Stomach smooth muscle (tissue), 2 donors: ENCODE data around the gene CNTNAP2.

Experiments used
- H3K27ac ChIP-seq: one replicate; pipeline ENCODE4 v1.7.0; 2013; ENCODE audit warnings: mild to moderate bottlenecking, low read length, inconsistent platforms
- H3K27me3 ChIP-seq, 2 donors: one replicate each; pipeline ENCODE4 v1.7.0; 2013; ENCODE audit warnings: low read length in 2 of 2; ENCODE audit not compliant: insufficient read depth in 2 of 2, control insufficient read depth in 1 of 2
- H3K36me3 ChIP-seq, 2 donors: one replicate each; pipeline ENCODE4 v1.7.0; 2013; ENCODE audit warnings: low read length in 2 of 2; ENCODE audit not compliant: control insufficient read depth in 2 of 2, insufficient read depth in 2 of 2
- H3K4me1 ChIP-seq: one replicate; pipeline ENCODE4 v1.7.0; 2013; ENCODE audit warnings: low read length; ENCODE audit not compliant: control insufficient read depth, insufficient read depth
- H3K4me3 ChIP-seq, 2 donors: one replicate each; pipeline ENCODE4 v1.7.0; 2013; ENCODE audit warnings: low read length in 2 of 2
- H3K9ac ChIP-seq, 2 donors: one replicate each; pipeline ENCODE4 v1.7.0; 2013; ENCODE audit warnings: low read length in 2 of 2, mild to moderate bottlenecking in 1 of 2
- H3K9me3 ChIP-seq, 2 donors: one replicate each; pipeline ENCODE4 v1.7.0; 2013; ENCODE audit warnings: low read length in 2 of 2; ENCODE audit not compliant: control insufficient read depth in 2 of 2
- donor health status: healthy.
- donor health status: Pancreatic carcinoma.

CNTNAP2 gene

GRCh38 chr7:147997636-147998035 lies 1881.0 kb downstream of the CNTNAP2 start:
- no peaks in the 10 kb centered on the region for H3K27me3 ChIP-seq
- H3K4me3 ChIP-seq: no peak overlapping the region

DNA sequence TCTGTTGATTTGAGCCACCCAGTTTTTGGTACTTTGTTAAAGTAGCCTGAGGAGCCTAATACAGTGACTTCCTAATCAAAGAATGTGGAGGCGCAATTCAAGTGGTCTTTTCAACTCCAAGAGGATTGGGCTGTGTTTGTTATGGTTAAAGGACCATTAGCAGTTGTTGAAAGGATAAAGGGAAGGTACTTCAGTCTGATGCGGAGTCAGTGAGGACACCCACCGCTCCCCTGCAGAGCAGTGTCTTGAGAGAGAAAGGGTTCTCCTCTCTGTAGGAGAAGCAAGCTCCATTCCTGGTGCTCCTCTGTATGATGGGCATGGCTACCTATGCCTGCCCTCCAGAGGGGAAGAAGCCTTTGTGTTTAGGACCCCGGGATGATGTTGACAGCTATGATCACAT lies 1883.4 kb downstream of the CNTNAP2 start:
- Histone ChIP-seq H3K36me3 (no peaks in the 10 kb centered on the region), H3K4me3 (no peak overlapping the region), H3K27me3 (no peaks in the 10 kb centered on the region), H3K9me3 (no peaks in the 10 kb centered on the region), H3K9ac (no peak overlapping the region), H3K27ac (no peak overlapping the region), H3K4me1 (no peaks in the 10 kb centered on the region)

More at GRCh38 chr7:147997636-147998035, 1881.0 kb downstream of the CNTNAP2 start:
- Histone ChIP-seq H3K36me3 (no peaks in the 10 kb centered on the region), H3K9me3 (no peaks in the 10 kb centered on the region), H3K27ac (no peak overlapping the region), H3K9ac (no peak overlapping the region), H3K4me1 (no peaks in the 10 kb centered on the region)

DNA sequence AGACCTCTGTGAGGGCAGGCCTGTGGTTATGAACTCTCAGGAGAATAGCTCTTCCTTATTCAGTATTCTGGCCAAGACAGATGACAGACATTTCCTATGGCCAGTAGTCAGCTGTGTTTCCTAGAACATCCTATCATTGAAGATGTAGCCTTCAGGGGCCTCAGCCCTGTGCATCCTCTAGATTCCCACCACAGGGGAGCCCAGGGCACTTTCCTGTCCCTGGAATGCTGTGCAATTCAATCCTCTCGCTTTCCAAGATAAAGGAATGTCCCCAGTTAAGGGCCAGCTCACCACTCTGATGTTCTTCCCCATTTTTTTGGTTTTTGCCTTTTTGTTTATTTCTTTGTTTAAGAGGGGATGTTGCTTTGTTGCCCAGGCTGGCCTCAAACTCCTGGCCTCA lies 1895.2 kb downstream of the CNTNAP2 start:
- H3K4me1 ChIP-seq: no peaks in the 10 kb centered on the region
- H3K9me3 ChIP-seq: no peaks in the 10 kb centered on the region
- no peaks in the 10 kb centered on the region for H3K36me3 ChIP-seq
- H3K27me3 ChIP-seq: no peaks in the 10 kb centered on the region
- H3K4me3 ChIP-seq: no peak overlapping the region
- H3K27ac ChIP-seq: no peak overlapping the region
- no peak overlapping the region for H3K9ac ChIP-seq

- Histone ChIP-seq H3K4me1 (no peaks in the 10 kb centered on the region), H3K36me3 (no peaks in the 10 kb centered on the region), H3K27ac (no peak overlapping the region), H3K27me3 (no peaks in the 10 kb centered on the region), H3K4me3 (no peak overlapping the region), H3K9ac (no peak overlapping the region), H3K9me3 (no peaks in the 10 kb centered on the region)
These were observed 1897.4 kb downstream of the CNTNAP2 start for GRCh38 chr7:148014001-148014400.

- H3K4me3 ChIP-seq: no peak overlapping the region
- no peaks in the 10 kb centered on the region for H3K4me1 ChIP-seq
- H3K9me3 ChIP-seq: no peaks in the 10 kb centered on the region
- no peaks in the 10 kb centered on the region for H3K36me3 ChIP-seq
- no peak overlapping the region for H3K9ac ChIP-seq
- H3K27me3 ChIP-seq: no peaks in the 10 kb centered on the region
- H3K27ac ChIP-seq: no peak overlapping the region
These were observed 1897.9 kb downstream of the CNTNAP2 start for GRCh38 chr7:148014541-148014940.

GRCh38 chr7:148017126-148017525 lies 1900.5 kb downstream of the CNTNAP2 start:
- no peaks in the 10 kb centered on the region for H3K9me3 ChIP-seq
- H3K9ac ChIP-seq: no peak overlapping the region
- no peak overlapping the region for H3K27ac ChIP-seq
- no peaks in the 10 kb centered on the region for H3K36me3 ChIP-seq
- H3K27me3 ChIP-seq: no peaks in the 10 kb centered on the region
- no peak overlapping the region for H3K4me3 ChIP-seq
- no peaks in the 10 kb centered on the region for H3K4me1 ChIP-seq

- H3K36me3 ChIP-seq: no peaks in the 10 kb centered on the region
These were observed 1904.1 kb downstream of the CNTNAP2 start for GRCh38 chr7:148020679-148021078.

DNA sequence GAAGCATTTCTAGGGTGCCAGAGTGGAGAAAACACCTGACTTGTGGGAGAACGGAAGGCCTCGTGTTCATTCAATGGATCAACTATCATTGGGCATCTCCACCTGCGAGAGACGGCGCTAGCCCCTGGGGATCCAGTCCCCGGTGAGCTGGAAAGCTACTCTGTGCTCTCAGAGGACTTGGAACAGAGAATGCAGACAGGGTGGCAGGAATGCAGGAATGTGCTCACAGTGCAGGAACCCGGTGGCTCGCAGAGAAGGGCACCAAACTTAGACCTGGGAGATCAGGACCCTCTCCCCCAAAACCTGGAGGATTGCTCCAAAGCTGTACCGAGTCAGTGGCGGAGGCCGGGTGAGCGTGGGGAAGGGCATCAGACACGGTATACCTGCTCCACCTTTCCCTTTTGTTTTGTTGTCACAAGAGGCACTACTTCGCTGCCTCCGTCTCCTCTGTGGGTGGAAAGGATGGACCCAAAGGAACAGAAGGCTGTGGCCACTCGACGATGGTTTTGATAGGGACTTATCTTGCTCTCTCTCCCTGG lies 1905.0 kb downstream of the CNTNAP2 start:
- no peaks in the 10 kb centered on the region for H3K27me3 ChIP-seq
- H3K27ac ChIP-seq: no peak overlapping the region
- no peak overlapping the region for H3K9ac ChIP-seq
- no peaks in the 10 kb centered on the region for H3K9me3 ChIP-seq
- no peaks in the 10 kb centered on the region for H3K36me3 ChIP-seq
- no peak overlapping the region for H3K4me3 ChIP-seq
- H3K4me1 ChIP-seq: no peaks in the 10 kb centered on the region

More at GRCh38 chr7:148020679-148021078, 1904.1 kb downstream of the CNTNAP2 start:
- no peaks in the 10 kb centered on the region for H3K9me3 ChIP-seq
- H3K9ac ChIP-seq: no peak overlapping the region
- no peaks in the 10 kb centered on the region for H3K27me3 ChIP-seq
- no peak overlapping the region for H3K4me3 ChIP-seq
- H3K27ac ChIP-seq: no peak overlapping the region
- no peaks in the 10 kb centered on the region for H3K4me1 ChIP-seq

- H3K9me3 ChIP-seq: no peaks in the 10 kb centered on the region
- no peak overlapping the region for H3K4me3 ChIP-seq
- no peaks in the 10 kb centered on the region for H3K4me1 ChIP-seq
- no peak overlapping the region for H3K9ac ChIP-seq
- H3K36me3 ChIP-seq: no peaks in the 10 kb centered on the region
- H3K27me3 ChIP-seq: no peaks in the 10 kb centered on the region
- H3K27ac ChIP-seq: no peak overlapping the region
These were observed 1906.2 kb downstream of the CNTNAP2 start for GRCh38 chr7:148022832-148023231.

GRCh38 chr7:148026713-148027112 lies 1910.1 kb downstream of the CNTNAP2 start:
- H3K36me3 ChIP-seq: no peaks in the 10 kb centered on the region
- H3K9ac ChIP-seq: no peak overlapping the region
- H3K9me3 ChIP-seq: no peaks in the 10 kb centered on the region
- H3K4me3 ChIP-seq: no peak overlapping the region
- no peak overlapping the region for H3K27ac ChIP-seq
- no peaks in the 10 kb centered on the region for H3K27me3 ChIP-seq
- no peaks in the 10 kb centered on the region for H3K4me1 ChIP-seq

DNA sequence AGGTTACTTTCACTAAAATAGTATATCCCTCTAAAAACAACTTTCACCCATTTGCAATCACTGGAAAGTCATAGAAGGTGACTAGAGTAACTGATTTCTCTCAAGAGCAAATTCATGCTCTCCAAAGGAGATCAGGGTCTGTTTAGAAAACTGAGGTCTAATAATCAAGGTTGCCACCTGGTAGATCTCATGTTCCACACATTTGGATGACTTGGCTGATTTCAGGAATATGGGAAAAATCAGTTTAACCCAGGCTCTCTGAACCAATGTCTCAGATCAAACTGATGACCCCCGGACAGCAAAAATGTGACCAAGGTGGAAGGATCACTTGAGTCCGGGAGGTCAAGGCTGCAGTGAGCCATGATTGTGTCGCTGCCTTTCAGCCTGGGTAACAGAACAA lies 1911.6 kb downstream of the CNTNAP2 start:
- no peak overlapping the region for H3K9ac ChIP-seq
- no peaks in the 10 kb centered on the region for H3K9me3 ChIP-seq
- H3K27me3 ChIP-seq: no peaks in the 10 kb centered on the region
- H3K27ac ChIP-seq: no peak overlapping the region
- H3K4me1 ChIP-seq: no peaks in the 10 kb centered on the region
- no peak overlapping the region for H3K4me3 ChIP-seq
- H3K36me3 ChIP-seq: no peaks in the 10 kb centered on the region
